Left renal pelvis (tissue), 4 donors: ENCODE data around the gene FH. TPM values are rescaled to one million over a fixed set of nuclear protein-coding genes. Genes with fewer than 3 reads are reported as not detected.

Source experiments
- DNase-seq, 4 donors: peaks; one replicate each; pipeline ENCODE4 v3.0.0-alpha.2; 2013; ENCODE audit warnings: low read depth in 4 of 4, low spot score in 3 of 4
- polyA plus RNA-seq, 4 donors: library from polyadenylated mRNA; unstranded; fragments of 120-200 nt; gene quantifications; one replicate each; pipeline ENCODE4 v1.2.1, GENCODE V29; 2013; ENCODE audit not compliant: insufficient read length in 4 of 4

FH gene
- polyA plus RNA-seq: 100 to 1,000 TPM in 2 of 4 donors, 10 to 100 TPM in 2; 58.7 to 111 (median 99.0) TPM

DNA sequence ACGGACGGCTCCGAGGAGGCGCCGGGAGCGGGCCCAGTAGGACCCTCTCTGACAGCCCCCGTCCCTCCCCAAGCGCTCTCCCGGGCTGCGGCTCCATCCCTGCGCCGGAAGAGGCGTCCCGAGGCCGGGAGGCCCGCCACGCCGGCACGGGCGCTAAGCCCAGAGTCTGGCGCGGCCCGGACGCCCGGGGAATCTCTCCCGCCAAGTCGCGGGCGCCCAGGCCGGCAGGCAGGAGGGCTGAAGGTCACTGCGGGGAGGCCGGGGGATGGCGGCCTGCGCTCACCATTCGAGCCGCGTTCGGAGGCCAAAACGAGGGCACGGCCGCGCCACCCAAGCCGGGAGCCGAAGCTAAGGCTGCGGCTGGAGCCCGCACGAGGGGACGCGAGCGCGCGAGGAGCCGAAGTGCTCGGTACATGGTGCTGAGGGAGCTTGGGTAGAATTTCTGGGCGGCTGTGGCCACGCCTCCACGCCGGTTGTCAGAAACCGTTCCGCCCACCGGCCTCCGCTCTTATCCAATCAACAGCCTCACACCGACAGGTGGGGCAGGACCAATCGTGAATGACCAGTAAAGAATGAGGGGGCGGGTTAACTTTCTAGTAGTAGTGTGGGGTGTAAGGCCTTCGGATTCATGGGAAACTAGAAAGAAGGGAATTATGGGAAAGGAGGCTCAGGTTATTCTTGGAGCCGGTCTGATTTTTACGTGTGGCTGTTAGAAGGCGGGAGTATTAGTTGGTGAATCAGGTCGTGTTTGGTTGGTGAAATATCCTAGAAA, at the start of gene FH:
TSS of gene FH (minus strand) at position 448 of the 772 bp plus-strand sequence. CDS start at position 415, 33 bp downstream.
- DNase-seq: peak; percentile 92 to 96 (median 94)

- DNase-seq: no peak
Measured at GRCh38 chr1:241560849-241561187, 41.3 kb upstream of the FH start.

GRCh38 chr1:241560146-241560848, 40.7 kb upstream of the FH start:
- no peak for DNase-seq

DNA sequence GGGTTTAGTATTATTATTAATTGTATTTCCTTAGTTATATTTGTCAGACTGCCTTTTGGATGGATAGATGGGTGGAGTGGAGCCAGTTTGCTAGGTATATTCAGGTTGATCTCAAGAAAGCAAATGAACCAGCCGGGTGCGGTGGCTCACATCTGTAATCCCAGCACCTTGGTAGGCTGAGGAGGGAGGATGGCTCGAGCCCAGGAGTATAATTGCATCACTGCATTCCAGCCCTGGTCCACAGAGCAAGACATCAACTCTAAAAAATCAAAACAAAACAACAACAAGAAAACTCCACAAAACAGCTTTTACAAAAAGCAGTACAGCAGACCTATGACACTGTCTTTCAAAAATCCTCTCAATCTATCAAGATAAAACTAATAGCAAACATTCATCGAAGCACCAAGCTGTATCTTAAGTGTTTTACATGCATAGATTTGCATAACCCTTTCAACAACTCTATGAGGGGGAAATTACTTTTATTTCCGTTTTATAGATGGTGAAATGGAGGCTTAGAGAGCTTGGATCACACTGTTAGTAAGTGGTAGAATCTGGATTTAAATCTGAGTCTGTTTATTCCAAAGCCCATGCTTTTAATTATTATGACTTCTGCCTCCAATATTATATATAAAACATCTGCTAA, 38.1 kb upstream of the FH start:
- DNase-seq: no peak

DNA sequence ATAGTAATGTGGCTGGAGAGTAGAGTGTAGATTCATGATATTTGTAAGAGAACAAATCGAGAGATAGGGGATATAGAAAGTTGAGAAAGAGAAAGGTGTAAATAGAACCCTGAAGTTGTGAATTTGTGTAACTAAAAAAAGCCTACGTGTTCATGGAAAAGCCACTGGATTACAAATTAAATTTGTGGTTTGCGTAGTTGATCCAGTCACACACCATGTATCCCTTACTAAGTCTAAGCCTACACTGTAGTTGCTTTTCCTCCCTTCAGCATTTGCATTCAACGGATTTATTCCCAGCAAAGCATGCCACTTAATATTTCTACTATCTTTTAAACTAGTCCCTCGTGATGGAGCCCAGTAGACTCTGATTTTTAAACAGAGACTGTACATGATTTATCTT, 37.5 kb upstream of the FH start:
- no peak for DNase-seq

- no peak for DNase-seq
Measured at GRCh38 chr1:241555526-241555925, 36.0 kb upstream of the FH start.

- DNase-seq: no peak
Measured at GRCh38 chr1:241553886-241554592, 34.5 kb upstream of the FH start.

- no peak for DNase-seq
Measured at GRCh38 chr1:241551759-241552638, 32.4 kb upstream of the FH start.

DNA sequence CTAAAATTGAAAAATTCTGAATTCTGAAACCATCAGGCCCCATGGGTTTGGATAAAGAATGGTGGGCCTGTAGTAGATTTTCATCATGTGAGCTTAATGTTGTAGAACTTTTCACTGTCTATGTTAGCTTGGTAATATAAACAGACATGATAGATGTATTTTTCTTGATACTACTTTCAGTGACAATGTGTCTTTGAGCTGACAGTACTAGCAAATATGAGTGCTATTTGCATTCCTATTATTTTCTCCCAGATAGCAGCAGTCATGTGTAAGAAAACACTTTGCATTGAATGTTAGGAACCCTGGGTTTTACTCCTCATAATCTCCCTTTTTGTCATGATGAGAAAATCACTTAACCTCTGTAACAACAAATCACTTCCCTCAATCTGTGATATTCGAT, 30.8 kb upstream of the FH start:
- no peak for DNase-seq

DNA sequence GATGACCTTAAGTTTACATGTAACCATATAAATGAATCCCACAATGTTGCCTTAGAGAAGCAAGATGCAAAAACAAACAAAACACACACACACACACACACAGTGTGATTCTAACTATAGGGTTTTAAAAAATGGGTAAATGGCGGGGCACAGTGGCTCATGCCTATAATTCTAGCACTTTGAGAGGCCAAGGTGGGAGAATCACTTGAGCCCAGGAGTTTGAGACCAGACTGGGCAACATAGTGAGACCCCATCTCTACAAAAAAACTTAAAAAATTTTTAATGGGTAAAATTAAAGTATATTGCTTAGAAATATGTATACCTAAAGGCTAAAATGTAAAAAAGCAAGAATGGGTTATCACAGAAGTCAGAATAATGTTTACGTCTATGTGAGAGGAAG, 28.5 kb upstream of the FH start:
- DNase-seq: no peak

DNA sequence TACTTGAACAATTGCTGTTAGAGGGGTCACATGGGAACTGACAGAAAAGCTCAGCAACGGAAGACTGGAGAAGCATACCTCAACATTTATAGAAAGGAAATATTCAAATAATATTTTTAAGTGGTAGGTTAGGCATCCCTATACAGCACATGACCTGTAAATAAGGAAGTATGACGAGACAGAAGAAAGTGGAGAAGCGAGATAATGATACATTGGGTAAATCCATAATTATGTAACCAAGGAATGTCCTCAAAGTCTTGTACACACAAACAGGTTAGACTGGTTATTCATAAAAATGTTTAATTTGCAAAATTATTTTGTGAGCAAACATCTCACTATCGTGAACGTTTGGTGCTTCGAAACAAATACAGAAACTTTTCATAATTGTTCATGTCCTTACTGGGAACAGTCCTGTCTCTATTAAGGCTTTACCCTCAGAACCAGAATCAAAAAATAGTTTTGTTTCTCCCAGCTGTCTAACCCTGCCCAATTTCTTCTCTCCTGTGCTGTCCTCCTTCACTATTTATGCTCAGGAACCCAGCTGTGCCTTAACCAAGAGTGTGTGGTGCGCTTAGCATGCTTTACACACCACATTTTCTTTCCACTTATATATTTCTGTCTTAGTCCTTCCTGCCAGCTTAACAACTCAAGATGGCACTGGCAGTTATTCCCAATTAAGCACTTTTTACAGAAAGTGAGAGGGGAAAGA, 22.8 kb upstream of the FH start:
- DNase-seq: no peak

DNA sequence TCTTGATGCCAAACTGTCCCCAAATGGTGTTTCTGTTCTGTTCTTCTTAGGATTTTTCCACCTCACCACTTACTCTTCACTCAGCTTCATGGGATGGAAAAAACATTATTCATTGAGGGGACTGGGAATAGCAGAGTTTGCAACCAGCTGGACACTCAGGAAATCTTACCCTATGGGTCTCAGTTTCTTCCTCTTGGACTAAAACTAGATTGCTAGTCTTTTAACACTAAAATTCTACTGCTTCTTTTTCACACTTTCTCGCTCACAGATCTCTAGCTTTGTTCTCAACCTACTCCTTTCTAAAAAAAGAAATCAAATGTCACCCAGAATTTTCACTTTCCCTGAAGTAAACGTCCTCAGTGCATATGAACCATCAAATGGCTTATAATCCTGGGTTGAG, 17.4 kb upstream of the FH start:
- DNase-seq: no peak

DNA sequence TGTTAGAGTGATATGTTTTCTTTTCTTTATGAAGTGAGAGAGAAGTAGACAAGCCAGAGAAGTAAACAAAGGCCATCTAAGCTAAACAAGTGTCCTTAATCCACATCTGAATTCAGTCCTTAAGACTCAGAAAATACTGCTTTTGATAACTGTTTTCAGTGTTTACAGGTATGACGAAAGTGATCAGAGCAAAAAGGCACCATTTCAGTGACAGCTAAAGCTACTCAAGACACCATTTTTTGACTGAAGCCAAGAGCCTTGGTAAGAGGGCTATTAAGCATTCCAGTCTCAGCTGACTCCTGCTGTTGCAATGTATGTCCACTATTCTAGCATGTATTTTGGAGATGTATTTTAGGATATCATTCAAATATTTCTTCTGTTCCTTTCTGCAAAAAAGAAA, 16.7 kb upstream of the FH start:
- DNase-seq: no peak

DNA sequence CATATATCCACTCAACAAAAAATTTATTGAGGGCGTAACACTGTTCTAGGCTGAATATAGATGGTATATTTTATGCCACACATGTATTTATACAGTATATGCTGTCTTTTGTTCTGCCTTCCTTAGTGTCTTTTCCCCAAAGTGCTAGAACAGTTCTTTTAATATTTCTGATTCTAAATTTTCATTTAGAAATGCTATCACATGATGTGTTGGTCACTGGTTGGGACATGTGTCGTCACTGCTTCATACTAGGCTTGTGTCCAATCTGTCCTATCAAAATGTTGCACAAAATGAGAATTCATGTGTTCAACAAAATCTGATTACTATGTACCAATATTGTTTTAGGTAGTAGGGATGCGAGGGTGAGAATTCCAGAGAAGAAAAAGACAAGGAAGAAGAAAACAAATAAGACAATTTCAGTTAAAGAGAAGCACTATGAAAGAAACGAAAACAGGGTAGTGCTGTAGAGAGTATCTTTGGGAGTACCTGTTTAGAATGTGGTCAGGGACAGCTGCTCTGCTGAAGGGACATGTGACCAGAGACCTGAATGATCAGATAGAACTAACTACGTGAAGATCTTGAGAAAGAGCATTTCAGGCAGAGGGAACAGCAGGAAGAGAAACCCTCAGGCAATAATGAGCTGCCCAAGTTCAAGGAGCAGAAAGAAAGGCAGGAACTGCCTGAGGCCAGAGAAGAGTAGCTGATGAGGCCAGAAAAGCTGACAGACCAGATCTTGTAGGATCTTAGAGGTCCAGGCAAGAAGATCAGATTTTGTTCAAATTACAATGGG, 14.0 kb upstream of the FH start:
- DNase-seq: no peak

DNA sequence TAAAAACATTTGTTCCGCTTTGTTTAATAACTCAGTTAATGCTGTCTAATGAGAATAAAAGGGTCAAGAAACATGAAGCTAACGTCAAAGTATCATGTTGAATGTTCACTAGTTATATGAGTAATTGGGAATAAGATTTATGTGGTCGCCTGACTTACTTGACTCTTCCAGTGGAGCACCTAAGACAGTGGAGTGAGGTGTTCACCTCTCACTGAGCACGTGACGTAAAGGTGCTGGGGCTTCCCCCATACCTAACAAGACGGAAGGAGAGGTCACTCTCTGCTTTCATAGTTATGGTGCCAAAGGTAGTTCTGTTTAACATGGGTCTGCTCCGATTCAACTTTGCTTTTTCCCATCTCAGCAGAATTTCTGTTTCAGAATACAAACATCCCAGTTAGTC, 13.3 kb upstream of the FH start:
- no peak for DNase-seq

- DNase-seq: peak in 2 of 4 donors; percentile 4 to 14
Measured at GRCh38 chr1:241532162-241532531, 12.6 kb upstream of the FH start, which contains the start of gene KMO. Gene KMO, plus strand, starts transcription at chr1:241532378. Its CDS starts 67 bp downstream, at chr1:241532445.

DNA sequence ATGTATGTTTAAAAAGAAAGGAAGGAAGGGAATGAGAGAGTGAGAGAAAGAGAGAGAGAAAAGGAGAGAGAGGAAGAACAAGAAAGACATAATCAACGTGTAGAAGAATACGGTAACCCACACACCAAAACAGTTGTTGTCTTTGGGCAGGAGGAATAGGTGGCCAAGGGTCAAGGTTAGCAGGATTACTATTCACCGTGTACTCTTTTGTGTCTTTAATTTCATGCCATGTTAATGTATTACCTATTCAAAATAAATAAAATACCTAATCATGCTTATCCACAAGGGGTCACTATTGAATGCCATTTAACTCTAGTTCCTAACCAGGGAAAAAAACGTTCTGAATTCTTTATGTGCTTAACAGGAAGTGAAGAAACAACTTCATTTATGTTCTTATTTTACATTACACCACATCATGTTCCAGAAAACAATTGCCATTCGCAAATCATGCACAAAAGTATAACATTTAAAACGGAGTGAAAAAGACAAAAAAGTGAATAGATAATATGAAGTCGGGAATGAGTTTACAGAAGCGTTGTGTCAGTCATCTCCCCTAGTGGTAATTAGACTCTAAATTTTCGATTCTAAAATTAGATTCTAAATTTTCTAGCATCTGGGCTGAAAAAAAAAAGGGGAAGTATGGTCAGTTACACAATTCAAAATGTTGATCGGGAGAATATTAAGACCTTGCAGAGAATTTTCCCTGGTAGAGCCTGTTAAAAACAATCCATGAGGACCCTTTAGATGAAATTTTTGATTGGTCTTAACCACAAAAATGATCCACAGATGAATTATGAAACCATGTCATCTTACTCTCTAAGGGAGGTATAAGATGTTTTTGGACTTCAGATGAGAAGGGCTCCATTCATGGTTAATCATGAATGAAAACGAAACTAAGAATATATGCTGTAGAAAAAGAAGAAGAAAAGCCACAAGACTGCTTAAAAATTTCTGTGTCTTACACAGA, 11.9 kb upstream of the FH start:
- DNase-seq: peak in 2 of 4 donors; percentile 36 to 43
